ENCODE data around the gene GNG2. TPM values are rescaled to one million over a fixed set of nuclear protein-coding genes. Genes with fewer than 3 reads are reported as not detected.

Gene GNG2
- total RNA-seq, 4 donors from 2014 or later: 3.9 to 10.7 (median 7.3) TPM

GRCh38 chr14:51821822-51822221 is 38.6 kb upstream of the GNG2 start:
- no peak for TF ChIP-seq POLR2A (IDR thresholded peaks at IDR 0.05)
- TF ChIP-seq CTCF (IDR thresholded peaks at IDR 0.05): no peak
- Histone ChIP-seq H3K36me3 (no peaks in the 10 kb centered on the region), H3K27ac (no peak overlapping the region), H3K4me3 (replicated peaks in 1 of 3) (no peak overlapping the region), H3K27me3 (no peaks in the 10 kb centered on the region), H3K4me1 (no peaks in the 10 kb centered on the region), H3K9me3 (no peaks in the 10 kb centered on the region)
- intact Hi-C loops (cut with DNase I): no loop called here
- DNase-seq: no peak

- no peak for DNase-seq
- H3K27me3 ChIP-seq: no peaks in the 10 kb centered on the region
- intact Hi-C loops (cut with DNase I): no loop called here
- no peaks in the 10 kb centered on the region for H3K4me1 ChIP-seq
- H3K4me3 ChIP-seq (replicated peaks in 1 of 3): no peak overlapping the region
- 53% methylated on average over 2 of the region's 2 CpGs for WGBS, 2 donors
- no peak overlapping the region for H3K27ac ChIP-seq
- H3K9me3 ChIP-seq: no peaks in the 10 kb centered on the region
- TF ChIP-seq CTCF (IDR thresholded peaks at IDR 0.05) (no peak), POLR2A (IDR thresholded peaks at IDR 0.05) (no peak)
- H3K36me3 ChIP-seq: no peaks in the 10 kb centered on the region
These were observed 37.9 kb upstream of the GNG2 start for GRCh38 chr14:51822499-51822898.

GRCh38 chr14:51823706-51824105 is 36.7 kb upstream of the GNG2 start:
- DNase-seq: no peak
- Histone ChIP-seq H3K4me3 (replicated peaks in 1 of 3) (no peak overlapping the region), H3K9me3 (no peaks in the 10 kb centered on the region), H3K27me3 (no peaks in the 10 kb centered on the region), H3K4me1 (no peaks in the 10 kb centered on the region), H3K36me3 (no peaks in the 10 kb centered on the region), H3K27ac (no peak overlapping the region)
- intact Hi-C loops (cut with DNase I): no loop called here
- no peak for TF ChIP-seq POLR2A (IDR thresholded peaks at IDR 0.05)
- no peak for TF ChIP-seq CTCF (IDR thresholded peaks at IDR 0.05)
- WGBS, 2 donors: 67 to 68% methylated on average over 6 of the region's 6 CpGs

GRCh38 chr14:51824191-51824590 is 36.2 kb upstream of the GNG2 start:
- H3K4me1 ChIP-seq: no peaks in the 10 kb centered on the region
- no peak overlapping the region for H3K27ac ChIP-seq
- no peak overlapping the region for H3K4me3 ChIP-seq (replicated peaks in 1 of 3)
- intact Hi-C loops (cut with DNase I): no loop called here
- no peak for DNase-seq
- H3K9me3 ChIP-seq: no peaks in the 10 kb centered on the region
- 90 to 98% methylated on average over 3 of the region's 3 CpGs for WGBS, 2 donors
- TF ChIP-seq POLR2A (IDR thresholded peaks at IDR 0.05) (no peak), CTCF (IDR thresholded peaks at IDR 0.05) (no peak)
- H3K27me3 ChIP-seq: no peaks in the 10 kb centered on the region
- no peaks in the 10 kb centered on the region for H3K36me3 ChIP-seq

- Histone ChIP-seq H3K9me3 (no peaks in the 10 kb centered on the region), H3K4me3 (replicated peaks in 1 of 3) (no peak overlapping the region), H3K27me3 (no peaks in the 10 kb centered on the region), H3K36me3 (no peaks in the 10 kb centered on the region), H3K4me1 (no peaks in the 10 kb centered on the region), H3K27ac (no peak overlapping the region)
- intact Hi-C loops (cut with DNase I): no loop called here
- WGBS, 2 donors: 91 to 98% methylated on average over 1 of the region's 1 CpG
- no peak for DNase-seq
- no peak for TF ChIP-seq POLR2A (IDR thresholded peaks at IDR 0.05)
- TF ChIP-seq CTCF (IDR thresholded peaks at IDR 0.05): no peak
These were observed 34.5 kb upstream of the GNG2 start for GRCh38 chr14:51825926-51826325.

Data from thyroid gland (tissue), 4 donors.